Cerebellar nuclear complex (tissue), 1 donor: ENCODE data around the gene MAMLD1.

Experiments
- DNase-seq, 2 experiments: peaks; one replicate each; lab custom pipeline; 2025; lab: John Stamatoyannopoulos, UW

The MAMLD1 gene

GRCh38 chrX:150405576-150405975 is 42.5 kb downstream of the MAMLD1 start:
- DNase-seq: no peak

GRCh38 chrX:150406596-150406995 is 43.5 kb downstream of the MAMLD1 start:
- no peak for DNase-seq

- DNase-seq: no peak
Measured at GRCh38 chrX:150408007-150408406, 44.9 kb downstream of the MAMLD1 start.

- no peak for DNase-seq
Measured at GRCh38 chrX:150408561-150408960, 45.4 kb downstream of the MAMLD1 start.

- DNase-seq: no peak
Measured at GRCh38 chrX:150409486-150409885, 46.4 kb downstream of the MAMLD1 start.

GRCh38 chrX:150409964-150410363 is 46.8 kb downstream of the MAMLD1 start:
- DNase-seq: no peak

GRCh38 chrX:150410513-150410912 is 47.4 kb downstream of the MAMLD1 start:
- no peak for DNase-seq

GRCh38 chrX:150411656-150412055 is 48.5 kb downstream of the MAMLD1 start:
- no peak for DNase-seq

GRCh38 chrX:150414228-150414627 is 51.1 kb downstream of the MAMLD1 start:
- no peak for DNase-seq

- DNase-seq: no peak
Measured at GRCh38 chrX:150416469-150416868, 53.4 kb downstream of the MAMLD1 start.

GRCh38 chrX:150421816-150422215 is 58.7 kb downstream of the MAMLD1 start:
- no peak for DNase-seq

- DNase-seq: no peak
Measured at GRCh38 chrX:150429594-150429993, 66.5 kb downstream of the MAMLD1 start.

- DNase-seq: no peak
Measured at GRCh38 chrX:150436195-150436594, 73.1 kb downstream of the MAMLD1 start.

- no peak for DNase-seq
Measured at GRCh38 chrX:150438165-150438564, 75.0 kb downstream of the MAMLD1 start.

GRCh38 chrX:150446151-150446550 is 83.0 kb downstream of the MAMLD1 start:
- DNase-seq: no peak

- no peak for DNase-seq
Measured at GRCh38 chrX:150446995-150447394, 83.9 kb downstream of the MAMLD1 start.

GRCh38 chrX:150449313-150449712 is 86.2 kb downstream of the MAMLD1 start:
- no peak for DNase-seq

- peak in 1 of 2 experiments; percentile 6 for DNase-seq
Measured at GRCh38 chrX:150450519-150451177, 87.5 kb downstream of the MAMLD1 start.

- DNase-seq: no peak
Measured at GRCh38 chrX:150451953-150452352, 88.8 kb downstream of the MAMLD1 start.

GRCh38 chrX:150454083-150454482 is 91.0 kb downstream of the MAMLD1 start:
- DNase-seq: no peak

GRCh38 chrX:150454508-150455214 is 91.5 kb downstream of the MAMLD1 start:
- DNase-seq: no peak

- DNase-seq: no peak
Measured at GRCh38 chrX:150455215-150455608, 92.1 kb downstream of the MAMLD1 start.

GRCh38 chrX:150456466-150456865 is 93.3 kb downstream of the MAMLD1 start:
- no peak for DNase-seq

- no peak for DNase-seq
Measured at GRCh38 chrX:150456941-150457340, 93.8 kb downstream of the MAMLD1 start.
